HL-60 (cell line): ENCODE measurements around the gene RP9.

ENCODE experiments used
- DNase-seq, 2 experiments: peaks; one replicate each; pipeline ENCODE4 v3.0.0-alpha.2; 2010 to 2020; ENCODE audit warnings: low read depth in 1 of 2, low spot score in 1 of 2
- H3K27ac ChIP-seq: fragments of 250-450 bp; sonication (Bioruptor Pico); replicated peaks from 2 replicates; pipeline ENCODE4 v1.5.1; 2020; ENCODE audit warnings: mild to moderate bottlenecking, moderate library complexity
- H3K27me3 ChIP-seq: fragments of 250-450 bp; sonication (Bioruptor Pico); 2 replicates; pipeline ENCODE4 v1.5.1; 2021; ENCODE audit warnings: mild to moderate bottlenecking, moderate library complexity; ENCODE audit not compliant: insufficient read depth, poor library complexity, severe bottlenecking
- H3K4me3 ChIP-seq: replicated peaks from 2 replicates; pipeline ENCODE4 v1.5.1; 2011; ENCODE audit warnings: mild to moderate bottlenecking, control low read depth, low read length; ENCODE audit not compliant: insufficient read depth
- GABPA ChIP-seq: IDR thresholded peaks from 2 replicates; pipeline ENCODE4 v1.6.1; 2012; ENCODE audit warnings: low read depth
- POLR2AphosphoS5 ChIP-seq: IDR thresholded peaks from 2 replicates; pipeline ENCODE4 v1.6.1; 2012; ENCODE audit warnings: low read depth
- SPI1 ChIP-seq: IDR thresholded peaks from 2 replicates; pipeline ENCODE4 v1.6.1; 2012; ENCODE audit warnings: low read depth, mild to moderate bottlenecking, borderline replicate concordance
- TF ChIP-seq, protein P1 (sequence below): IDR thresholded peaks from one replicate; pipeline ENCODE4 v1.5.1; 2011; ENCODE audit warnings: low read length, control low read depth, inconsistent platforms; ENCODE audit not compliant: insufficient read depth
- TF ChIP-seq, protein P2 (sequence below): IDR thresholded peaks from 2 replicates; pipeline ENCODE4 v1.6.1; 2012; ENCODE audit warnings: low read depth; ENCODE audit not compliant: insufficient replicate concordance

The RP9 gene

DNA sequence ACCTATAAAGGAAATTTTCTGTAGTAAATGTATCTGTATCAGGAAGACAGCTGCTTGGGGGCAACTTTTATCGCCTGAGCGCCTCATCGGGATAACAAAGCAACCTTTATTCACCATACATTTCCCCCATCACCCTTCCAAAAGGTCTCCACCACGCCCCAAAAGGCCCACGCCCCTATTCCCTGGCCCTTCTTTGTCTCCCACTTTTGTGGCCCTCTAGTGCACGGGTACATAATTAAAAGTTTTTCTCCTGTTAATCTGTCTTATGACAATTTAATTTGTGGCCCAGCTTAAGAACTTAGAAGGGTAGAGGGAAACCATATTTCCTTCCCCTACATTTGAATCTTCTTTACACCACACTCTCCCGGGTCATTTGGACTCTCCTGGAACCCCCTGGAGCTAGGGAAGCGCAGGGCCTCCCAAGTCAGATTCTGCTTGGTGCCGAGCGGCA is 625 bp downstream of the RP9 start:
- peak overlapping the region; percentile 80 for H3K4me3 ChIP-seq
- peak in 1 of 2 experiments; percentile 32 for DNase-seq
- TF ChIP-seq GABPA (no peak), SPI1 (no peak)
- peak overlapping the region; percentile 52 for H3K27ac ChIP-seq
- H3K27me3 ChIP-seq, result no peaks in the 10 kb centered on the region

DNA sequence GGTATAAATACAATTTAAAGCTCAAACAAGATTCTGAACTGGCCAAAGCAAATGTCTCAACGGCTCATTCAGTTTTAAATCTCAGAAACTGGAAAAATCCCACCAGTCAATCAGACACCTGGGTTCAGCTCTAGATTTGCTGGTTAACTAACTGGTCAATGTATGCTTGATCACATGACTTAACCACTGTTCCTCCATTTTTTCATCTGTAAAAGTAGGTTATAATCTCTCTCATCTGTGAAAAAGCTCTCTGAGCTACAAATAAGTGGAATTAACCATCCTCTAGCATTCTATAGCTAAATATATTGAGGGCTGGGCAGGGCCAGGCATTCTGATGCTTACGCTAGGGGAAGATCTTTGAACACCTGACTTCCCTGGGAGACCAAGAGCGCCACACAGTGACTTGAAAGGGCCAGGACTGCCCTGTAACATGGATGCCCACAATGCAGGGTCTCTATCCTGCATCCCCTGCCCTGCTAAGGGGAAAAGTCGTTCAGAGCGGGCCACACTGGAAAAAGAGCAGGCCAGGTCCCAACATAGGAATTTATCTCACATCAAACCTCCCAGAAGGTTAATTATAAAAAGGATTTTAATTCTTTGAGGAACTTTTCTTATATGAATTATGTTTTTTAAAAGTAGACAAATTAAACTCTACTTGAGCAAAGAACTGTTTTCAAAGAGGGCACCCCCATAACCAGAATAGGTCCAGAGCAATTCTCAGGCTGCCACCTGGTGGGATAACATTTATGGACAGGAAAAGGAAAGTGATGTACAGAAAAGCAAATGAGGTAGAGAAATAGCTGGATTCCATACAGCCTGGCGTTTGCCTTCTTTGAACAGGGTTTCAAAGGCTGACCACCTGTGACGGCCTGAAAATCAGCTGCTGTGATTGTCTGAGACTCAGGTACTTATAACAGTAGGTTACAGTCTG is 1.8 kb downstream of the RP9 start:
- peak in 1 of 2 experiments; percentile 50 for DNase-seq
- H3K27ac ChIP-seq, result no peak overlapping the region
- TF ChIP-seq, protein P1, sequence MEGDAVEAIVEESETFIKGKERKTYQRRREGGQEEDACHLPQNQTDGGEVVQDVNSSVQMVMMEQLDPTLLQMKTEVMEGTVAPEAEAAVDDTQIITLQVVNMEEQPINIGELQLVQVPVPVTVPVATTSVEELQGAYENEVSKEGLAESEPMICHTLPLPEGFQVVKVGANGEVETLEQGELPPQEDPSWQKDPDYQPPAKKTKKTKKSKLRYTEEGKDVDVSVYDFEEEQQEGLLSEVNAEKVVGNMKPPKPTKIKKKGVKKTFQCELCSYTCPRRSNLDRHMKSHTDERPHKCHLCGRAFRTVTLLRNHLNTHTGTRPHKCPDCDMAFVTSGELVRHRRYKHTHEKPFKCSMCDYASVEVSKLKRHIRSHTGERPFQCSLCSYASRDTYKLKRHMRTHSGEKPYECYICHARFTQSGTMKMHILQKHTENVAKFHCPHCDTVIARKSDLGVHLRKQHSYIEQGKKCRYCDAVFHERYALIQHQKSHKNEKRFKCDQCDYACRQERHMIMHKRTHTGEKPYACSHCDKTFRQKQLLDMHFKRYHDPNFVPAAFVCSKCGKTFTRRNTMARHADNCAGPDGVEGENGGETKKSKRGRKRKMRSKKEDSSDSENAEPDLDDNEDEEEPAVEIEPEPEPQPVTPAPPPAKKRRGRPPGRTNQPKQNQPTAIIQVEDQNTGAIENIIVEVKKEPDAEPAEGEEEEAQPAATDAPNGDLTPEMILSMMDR, result peak; percentile 11
- TF ChIP-seq, protein P2, sequence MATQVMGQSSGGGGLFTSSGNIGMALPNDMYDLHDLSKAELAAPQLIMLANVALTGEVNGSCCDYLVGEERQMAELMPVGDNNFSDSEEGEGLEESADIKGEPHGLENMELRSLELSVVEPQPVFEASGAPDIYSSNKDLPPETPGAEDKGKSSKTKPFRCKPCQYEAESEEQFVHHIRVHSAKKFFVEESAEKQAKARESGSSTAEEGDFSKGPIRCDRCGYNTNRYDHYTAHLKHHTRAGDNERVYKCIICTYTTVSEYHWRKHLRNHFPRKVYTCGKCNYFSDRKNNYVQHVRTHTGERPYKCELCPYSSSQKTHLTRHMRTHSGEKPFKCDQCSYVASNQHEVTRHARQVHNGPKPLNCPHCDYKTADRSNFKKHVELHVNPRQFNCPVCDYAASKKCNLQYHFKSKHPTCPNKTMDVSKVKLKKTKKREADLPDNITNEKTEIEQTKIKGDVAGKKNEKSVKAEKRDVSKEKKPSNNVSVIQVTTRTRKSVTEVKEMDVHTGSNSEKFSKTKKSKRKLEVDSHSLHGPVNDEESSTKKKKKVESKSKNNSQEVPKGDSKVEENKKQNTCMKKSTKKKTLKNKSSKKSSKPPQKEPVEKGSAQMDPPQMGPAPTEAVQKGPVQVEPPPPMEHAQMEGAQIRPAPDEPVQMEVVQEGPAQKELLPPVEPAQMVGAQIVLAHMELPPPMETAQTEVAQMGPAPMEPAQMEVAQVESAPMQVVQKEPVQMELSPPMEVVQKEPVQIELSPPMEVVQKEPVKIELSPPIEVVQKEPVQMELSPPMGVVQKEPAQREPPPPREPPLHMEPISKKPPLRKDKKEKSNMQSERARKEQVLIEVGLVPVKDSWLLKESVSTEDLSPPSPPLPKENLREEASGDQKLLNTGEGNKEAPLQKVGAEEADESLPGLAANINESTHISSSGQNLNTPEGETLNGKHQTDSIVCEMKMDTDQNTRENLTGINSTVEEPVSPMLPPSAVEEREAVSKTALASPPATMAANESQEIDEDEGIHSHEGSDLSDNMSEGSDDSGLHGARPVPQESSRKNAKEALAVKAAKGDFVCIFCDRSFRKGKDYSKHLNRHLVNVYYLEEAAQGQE, result no peak
- H3K27me3 ChIP-seq, result no peaks in the 10 kb centered on the region
- peak overlapping the region; percentile 80 for H3K4me3 ChIP-seq

DNA sequence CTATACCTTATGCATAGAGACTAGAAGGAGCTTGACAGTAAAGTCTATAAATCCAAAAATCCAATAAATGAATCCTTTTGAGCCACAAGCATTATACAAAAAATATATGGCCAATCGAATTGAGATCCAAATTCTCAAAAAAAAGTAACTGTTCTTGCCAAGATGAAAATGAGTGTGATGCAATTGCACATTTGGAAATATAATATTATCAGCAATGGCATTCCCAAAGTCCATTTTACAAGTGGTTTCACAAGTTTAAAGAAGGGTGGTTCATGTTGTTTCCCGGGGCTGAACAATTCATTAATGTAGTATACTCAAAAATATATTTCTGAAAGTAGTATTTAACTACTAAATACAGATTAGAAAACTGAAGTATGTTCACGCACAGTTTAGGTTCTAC is 7.3 kb downstream of the RP9 start:
- no peak for DNase-seq
- Histone ChIP-seq H3K27me3 (no peaks in the 10 kb centered on the region), H3K27ac (no peak overlapping the region), H3K4me3 (no peak overlapping the region)
- TF ChIP-seq, protein P2, result no peak
- TF ChIP-seq POLR2AphosphoS5 (no peak), GABPA (no peak), SPI1 (no peak)
- TF ChIP-seq, protein P1, result no peak

DNA sequence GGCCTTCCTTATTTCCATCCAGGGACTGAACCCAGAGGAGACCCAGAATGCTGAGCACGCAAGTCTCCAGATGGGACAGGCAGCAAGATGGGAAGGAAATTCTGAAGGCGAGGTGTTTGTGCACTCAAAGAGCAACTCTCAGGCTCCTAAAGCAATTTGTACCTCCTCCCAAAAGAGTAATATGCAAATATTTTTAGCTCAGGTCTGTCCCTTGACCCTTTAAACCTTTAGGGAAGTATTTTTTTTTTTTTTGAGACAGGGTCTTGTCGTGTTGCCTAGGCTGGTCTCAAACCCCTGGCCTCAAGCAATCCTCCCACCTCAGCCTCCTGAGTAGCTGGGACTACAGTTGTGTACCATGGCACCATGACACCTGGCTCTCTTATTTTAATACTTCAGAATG is 8.4 kb downstream of the RP9 start:
- no peak for DNase-seq
- Histone ChIP-seq H3K27me3 (no peaks in the 10 kb centered on the region), H3K27ac (no peak overlapping the region), H3K4me3 (no peak overlapping the region)
- TF ChIP-seq, protein P1, result no peak
- TF ChIP-seq POLR2AphosphoS5, result no peak
- TF ChIP-seq, protein P2, result no peak
- no peak for TF ChIP-seq SPI1
- no peak for TF ChIP-seq GABPA
